IMR-90 (cell line): ENCODE results near the gene CTDP1.

ENCODE experiments used
- BHLHE40 ChIP-seq: fragments of 150-350 bp; IDR thresholded peaks from 2 replicates; pipeline ENCODE4 v1.6.1; 2016; ENCODE audit warnings: mild to moderate bottlenecking, low read depth, low read length
- CEBPB ChIP-seq: IDR thresholded peaks from 2 replicates; pipeline ENCODE4 v1.6.1; 2012; ENCODE audit warnings: low read depth, low read length, improper control_type of control experiment
- FOS ChIP-seq: fragments of 150-350 bp; IDR thresholded peaks from 2 replicates; pipeline ENCODE4 v1.6.1; 2016; ENCODE audit warnings: low read depth, low read length
- MAFK ChIP-seq: IDR thresholded peaks from 2 replicates; pipeline ENCODE4 v1.6.1; 2012; ENCODE audit warnings: low read depth, low read length, improper control_type of control experiment
- NFE2L2 ChIP-seq: fragments of 150-350 bp; IDR thresholded peaks from 2 replicates; pipeline ENCODE4 v1.6.1; 2016; ENCODE audit warnings: low read depth, mild to moderate bottlenecking, low read length
- POLR2A ChIP-seq: IDR thresholded peaks from 2 replicates; pipeline ENCODE4 v1.6.1; 2012; ENCODE audit warnings: mild to moderate bottlenecking, low read depth, low read length
- RAD21 ChIP-seq: IDR thresholded peaks from 2 replicates; pipeline ENCODE4 v1.6.1; 2012; ENCODE audit warnings: low read length, improper control_type of control experiment
- RCOR1 ChIP-seq: IDR thresholded peaks from 2 replicates; pipeline ENCODE4 v1.6.1; 2012; ENCODE audit warnings: mild to moderate bottlenecking, low read length, improper control_type of control experiment; ENCODE audit not compliant: insufficient replicate concordance
- RFX5 ChIP-seq: IDR thresholded peaks from 2 replicates; pipeline ENCODE4 v1.8.0; 2012; ENCODE audit warnings: low read depth, mild to moderate bottlenecking, low read length, moderate library complexity
- TF ChIP-seq, protein P1 (sequence below): conservative IDR thresholded peaks from 2 replicates; pipeline ENCODE4 v1.5.1; 2012; ENCODE audit warnings: mild to moderate bottlenecking, low read depth, low read length, improper control_type of control experiment
- TF ChIP-seq, protein P2 (sequence below): fragments of 150-350 bp; IDR thresholded peaks from 2 replicates; pipeline ENCODE4 v1.6.1; 2016; ENCODE audit warnings: low read depth, mild to moderate bottlenecking, low read length, moderate library complexity, borderline replicate concordance
- TF ChIP-seq, protein P3 (sequence below): fragments of 150-350 bp; IDR thresholded peaks from 2 replicates; pipeline ENCODE4 v1.6.1; 2017; ENCODE audit warnings: mild to moderate bottlenecking, antibody characterized with exemption, low read length, low read depth

DNA sequence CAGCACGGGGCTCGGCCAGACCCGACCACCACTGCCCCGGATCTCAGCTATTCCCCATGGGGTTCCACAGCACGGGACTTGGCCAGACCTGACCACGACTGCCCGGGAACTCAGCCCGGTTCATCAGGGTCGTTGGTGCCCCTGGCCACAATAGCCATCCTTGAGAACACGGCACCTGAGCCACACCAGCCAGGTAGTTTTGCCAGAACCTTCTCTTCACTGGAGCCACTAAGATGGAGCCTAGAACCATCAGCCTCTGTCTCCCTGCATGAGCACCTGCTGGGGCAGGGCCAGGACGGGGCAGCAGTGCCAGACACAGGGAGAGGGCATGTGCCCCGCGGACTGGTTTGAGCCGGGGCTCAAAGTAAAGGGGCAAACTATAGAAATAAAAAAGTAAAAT, 106.7 kb downstream of the CTDP1 start:
- TF ChIP-seq, protein P1, sequence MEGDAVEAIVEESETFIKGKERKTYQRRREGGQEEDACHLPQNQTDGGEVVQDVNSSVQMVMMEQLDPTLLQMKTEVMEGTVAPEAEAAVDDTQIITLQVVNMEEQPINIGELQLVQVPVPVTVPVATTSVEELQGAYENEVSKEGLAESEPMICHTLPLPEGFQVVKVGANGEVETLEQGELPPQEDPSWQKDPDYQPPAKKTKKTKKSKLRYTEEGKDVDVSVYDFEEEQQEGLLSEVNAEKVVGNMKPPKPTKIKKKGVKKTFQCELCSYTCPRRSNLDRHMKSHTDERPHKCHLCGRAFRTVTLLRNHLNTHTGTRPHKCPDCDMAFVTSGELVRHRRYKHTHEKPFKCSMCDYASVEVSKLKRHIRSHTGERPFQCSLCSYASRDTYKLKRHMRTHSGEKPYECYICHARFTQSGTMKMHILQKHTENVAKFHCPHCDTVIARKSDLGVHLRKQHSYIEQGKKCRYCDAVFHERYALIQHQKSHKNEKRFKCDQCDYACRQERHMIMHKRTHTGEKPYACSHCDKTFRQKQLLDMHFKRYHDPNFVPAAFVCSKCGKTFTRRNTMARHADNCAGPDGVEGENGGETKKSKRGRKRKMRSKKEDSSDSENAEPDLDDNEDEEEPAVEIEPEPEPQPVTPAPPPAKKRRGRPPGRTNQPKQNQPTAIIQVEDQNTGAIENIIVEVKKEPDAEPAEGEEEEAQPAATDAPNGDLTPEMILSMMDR, result no peak
- TF ChIP-seq RFX5, result no peak
- no peak for TF ChIP-seq CEBPB
- no peak for TF ChIP-seq NFE2L2
- TF ChIP-seq, protein P2, sequence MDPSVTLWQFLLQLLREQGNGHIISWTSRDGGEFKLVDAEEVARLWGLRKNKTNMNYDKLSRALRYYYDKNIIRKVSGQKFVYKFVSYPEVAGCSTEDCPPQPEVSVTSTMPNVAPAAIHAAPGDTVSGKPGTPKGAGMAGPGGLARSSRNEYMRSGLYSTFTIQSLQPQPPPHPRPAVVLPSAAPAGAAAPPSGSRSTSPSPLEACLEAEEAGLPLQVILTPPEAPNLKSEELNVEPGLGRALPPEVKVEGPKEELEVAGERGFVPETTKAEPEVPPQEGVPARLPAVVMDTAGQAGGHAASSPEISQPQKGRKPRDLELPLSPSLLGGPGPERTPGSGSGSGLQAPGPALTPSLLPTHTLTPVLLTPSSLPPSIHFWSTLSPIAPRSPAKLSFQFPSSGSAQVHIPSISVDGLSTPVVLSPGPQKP, result no peak
- no peak for TF ChIP-seq POLR2A
- TF ChIP-seq, protein P3, sequence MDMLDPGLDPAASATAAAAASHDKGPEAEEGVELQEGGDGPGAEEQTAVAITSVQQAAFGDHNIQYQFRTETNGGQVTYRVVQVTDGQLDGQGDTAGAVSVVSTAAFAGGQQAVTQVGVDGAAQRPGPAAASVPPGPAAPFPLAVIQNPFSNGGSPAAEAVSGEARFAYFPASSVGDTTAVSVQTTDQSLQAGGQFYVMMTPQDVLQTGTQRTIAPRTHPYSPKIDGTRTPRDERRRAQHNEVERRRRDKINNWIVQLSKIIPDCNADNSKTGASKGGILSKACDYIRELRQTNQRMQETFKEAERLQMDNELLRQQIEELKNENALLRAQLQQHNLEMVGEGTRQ, result no peak
- no peak for TF ChIP-seq RCOR1
- TF ChIP-seq RAD21, result no peak
- no peak for TF ChIP-seq FOS
- no peak for TF ChIP-seq MAFK
- TF ChIP-seq BHLHE40, result no peak
